ENCODE data around the gene THOP1. TPM values are rescaled to one million over a fixed set of nuclear protein-coding genes. Genes with fewer than 3 reads are reported as not detected.

The THOP1 gene
- total RNA-seq, 1 experiment from 2014 or later: 143 TPM

GRCh38 chr19:2782936-2783780 lies 2.1 kb upstream of the THOP1 start, which contains the start of gene SGTA:
Gene SGTA, minus strand, starts transcription at chr19:2783273. Its CDS starts 14,205 bp downstream, at chr19:2769068.
- CTCF ChIA-PET: interaction anchor here (0.6 kb wide), 1 partner anchor 152 kb away, joined by 4 read pairs; no protein-coding TSS in a partner anchor
- BruUV-seq (replicated peaks): no TSS peak
- intact Hi-C loops (cut with micrococcal nuclease; ENCODE audit: unreplicated experiment) (no loop called here), in situ Hi-C loops (cut with HindIII; ENCODE audit: low pct_unique_long_range_greater_than_20kb, low sequenced_read_pairs) (no loop called here)
- ATAC-seq: peak; percentile 90
- peak; percentile 73 for TF ChIP-seq POLR2AphosphoS5 (IDR thresholded peaks at IDR 0.05; ENCODE audit: low read depth, low read length)
- 0 out of 2 replicates have a peak, but pooled peaks have one; percentile 43 for TF ChIP-seq SIN3A (IDR thresholded peaks at IDR 0.05; ENCODE audit: borderline replicate concordance, insufficient read depth, low read depth, low read length)
- no peak for TF ChIP-seq TCF7L2 (IDR thresholded peaks at IDR 0.05; ENCODE audit: low read depth, low read length)
- TF ChIP-seq CTCF (IDR thresholded peaks at IDR 0.05): no peak
- no peak for TF ChIP-seq REST (IDR thresholded peaks at IDR 0.05; ENCODE audit: insufficient read depth in 1 of 2, low read depth in 2 of 2, low read length in 1 of 2)
- peak; percentile 97 for DNase-seq (ENCODE audit: low read depth, low spot score)
- Histone ChIP-seq H3K36me3 (ENCODE audit: control insufficient read depth, insufficient read depth, low read length) (peaks cover 9% of the 10 kb centered on the region), H3K27me3 (ENCODE audit: control insufficient read depth, insufficient read depth, low read length) (no peaks in the 10 kb centered on the region), H3K4me1 (ENCODE audit: control insufficient read depth, insufficient read depth, low read length) (peaks cover 12% of the 10 kb centered on the region), H3K9me3 (ENCODE audit: control insufficient read depth, insufficient read depth, low read depth, low read length) (no peaks in the 10 kb centered on the region), H3K27ac (ENCODE audit: low read length) (peak within 1 kb of the TSS; percentile 93), H3K4me3 (ENCODE audit: low read depth in 2 of 2, low read length in 2 of 2) (peak within 1 kb of the TSS; percentile 96 to 97)
- POLR2A ChIA-PET: interaction anchor here (0.6 to 0.7 kb wide), 2 partner anchors 92 to 307 kb away, joined by 3 to 6 read pairs; partner anchors contain the start of gene GADD45B

GRCh38 chr19:2783781-2784145 lies 1.5 kb upstream of the THOP1 start:
- POLR2A ChIA-PET: interaction anchor here (0.7 kb wide), 1 partner anchor 308 kb away, joined by 3 read pairs; the partner anchor contains the start of gene GADD45B

More at GRCh38 chr19:2783781-2784145, 1.5 kb upstream of the THOP1 start:
- no TSS peak for BruUV-seq (replicated peaks)
- in situ Hi-C loops (cut with HindIII; ENCODE audit: low pct_unique_long_range_greater_than_20kb, low sequenced_read_pairs): no loop called here
- no peak for DNase-seq (ENCODE audit: low read depth, low spot score)
- CTCF ChIA-PET: interaction anchor here (0.6 kb wide), 1 partner anchor 151 kb away, joined by 4 read pairs; no protein-coding TSS in a partner anchor
- H3K9me3 ChIP-seq (ENCODE audit: control insufficient read depth, insufficient read depth, low read depth, low read length): no peaks in the 10 kb centered on the region
- peak overlapping the region; percentile 93 for H3K27ac ChIP-seq (ENCODE audit: low read length)
- no peak for TF ChIP-seq CTCF (IDR thresholded peaks at IDR 0.05)
- no peak for TF ChIP-seq REST (IDR thresholded peaks at IDR 0.05; ENCODE audit: insufficient read depth in 1 of 2, low read depth in 2 of 2, low read length in 1 of 2)
- no peak for TF ChIP-seq SIN3A (IDR thresholded peaks at IDR 0.05; ENCODE audit: borderline replicate concordance, insufficient read depth, low read depth, low read length)
- no peak for TF ChIP-seq POLR2AphosphoS5 (IDR thresholded peaks at IDR 0.05; ENCODE audit: low read depth, low read length)
- TF ChIP-seq TCF7L2 (IDR thresholded peaks at IDR 0.05; ENCODE audit: low read depth, low read length): no peak
- H3K36me3 ChIP-seq (ENCODE audit: control insufficient read depth, insufficient read depth, low read length): peaks cover 9% of the 10 kb centered on the region
- H3K4me3 ChIP-seq (ENCODE audit: low read depth in 2 of 2, low read length in 2 of 2): peak overlapping the region; percentile 46 to 96
- ATAC-seq: no peak
- no peaks in the 10 kb centered on the region for H3K27me3 ChIP-seq (ENCODE audit: control insufficient read depth, insufficient read depth, low read length)
- peaks cover 12% of the 10 kb centered on the region for H3K4me1 ChIP-seq (ENCODE audit: control insufficient read depth, insufficient read depth, low read length)
- intact Hi-C loops (cut with micrococcal nuclease; ENCODE audit: unreplicated experiment): no loop called here

Measured in Panc1 (cell line).